ENCODE results near the gene RAB34. TPM values are rescaled to one million over a fixed set of nuclear protein-coding genes. Genes with fewer than 3 reads are reported as not detected.

RAB34 gene
- total RNA-seq, 2 experiments from 2014 or later, result 10.0 to 12.7 TPM

GRCh38 chr17:28716740-28717577 is 709 bp downstream of the RAB34 start:
- ATAC-seq, result no peak
- H3K27ac Mint-ChIP-seq, result no peak overlapping the region
- H3K4me1 Mint-ChIP-seq (ENCODE audit: low read depth), result peaks cover 38% of the 10 kb centered on the region
- ChIA-PET CTCF (interaction anchor here (0.8 to 2.6 kb wide), 4 partner anchors 10 to 104 kb away, joined by 3 to 9 read pairs (median 4); partner anchors contain the start of gene TLCD1), POLR2A (interaction anchor here (1.3 to 1.5 kb wide), 2 partner anchors 55 to 68 kb away, joined by 4 to 5 read pairs; partner anchors contain the start of genes SDF2 and SUPT6H)
- H3K9me3 Mint-ChIP-seq (ENCODE audit: insufficient read depth), result no peaks in the 10 kb centered on the region
- peaks cover 18% of the 10 kb centered on the region for H3K27me3 Mint-ChIP-seq (ENCODE audit: low read depth)
- peaks cover 22% of the 10 kb centered on the region for H3K36me3 Mint-ChIP-seq (ENCODE audit: low read depth)
- DNase-seq, result no peak
- peak overlapping the region; percentile 55 for H3K4me3 Mint-ChIP-seq

GRCh38 chr17:28715217-28715616 is 2.5 kb downstream of the RAB34 start:
- H3K4me1 Mint-ChIP-seq (ENCODE audit: low read depth), result peaks cover 33% of the 10 kb centered on the region
- H3K9me3 Mint-ChIP-seq (ENCODE audit: insufficient read depth), result no peaks in the 10 kb centered on the region
- H3K36me3 Mint-ChIP-seq (ENCODE audit: low read depth), result peaks cover 5% of the 10 kb centered on the region
- no peak overlapping the region for H3K4me3 Mint-ChIP-seq
- ATAC-seq (no peak), DNase-seq (no peak)
- H3K27ac Mint-ChIP-seq, result no peak overlapping the region
- peaks cover 18% of the 10 kb centered on the region for H3K27me3 Mint-ChIP-seq (ENCODE audit: low read depth)
- POLR2A ChIA-PET, result interaction anchor here (1.1 kb wide), 1 partner anchor 11 kb away, joined by 3 read pairs; the partner anchor contains the start of gene TLCD1
- CTCF ChIA-PET, result interaction anchor here (1.2 to 2.6 kb wide), 3 partner anchors 11 to 70 kb away, joined by 3 to 9 read pairs (median 4); partner anchors contain the start of genes BLTP2 and TLCD1

GRCh38 chr17:28714281-28714680 is 3.4 kb downstream of the RAB34 start:
- H3K4me3 Mint-ChIP-seq, result no peak overlapping the region

GRCh38 chr17:28712705-28713415 is 4.8 kb downstream of the RAB34 start:
- ChIA-PET CTCF (interaction anchor here (2.9 to 4.4 kb wide), 3 partner anchors 14 to 50 kb away, joined by 9 to 26 read pairs (median 13); partner anchors contain the start of gene TLCD1), POLR2A (interaction anchor here (1.0 to 2.8 kb wide), 4 partner anchors 7 to 180 kb away, joined by 3 to 22 read pairs (median 6); partner anchors contain the start of genes NEK8 and RPL23A)
- ATAC-seq (no peak), DNase-seq (no peak)
- H3K27ac Mint-ChIP-seq, result peak overlapping the region; percentile 98
- H3K4me1 Mint-ChIP-seq (ENCODE audit: low read depth), result peaks cover 21% of the 10 kb centered on the region
- H3K27me3 Mint-ChIP-seq (ENCODE audit: low read depth), result peaks cover 10% of the 10 kb centered on the region
- no peaks in the 10 kb centered on the region for H3K9me3 Mint-ChIP-seq (ENCODE audit: insufficient read depth)
- H3K36me3 Mint-ChIP-seq (ENCODE audit: low read depth), result no peaks in the 10 kb centered on the region
- H3K4me3 Mint-ChIP-seq, result peak overlapping the region; percentile 86

More at GRCh38 chr17:28714281-28714680, 3.4 kb downstream of the RAB34 start:
- no peak for ATAC-seq
- DNase-seq, result no peak
- POLR2A ChIA-PET, result no interaction called here
- Mint-ChIP-seq H3K36me3 (ENCODE audit: low read depth) (no peaks in the 10 kb centered on the region), H3K27me3 (ENCODE audit: low read depth) (peaks cover 18% of the 10 kb centered on the region), H3K9me3 (ENCODE audit: insufficient read depth) (no peaks in the 10 kb centered on the region), H3K27ac (no peak overlapping the region), H3K4me1 (ENCODE audit: low read depth) (peaks cover 32% of the 10 kb centered on the region)
- CTCF ChIA-PET, result interaction anchor here (0.6 to 1.6 kb wide), 2 partner anchors 13 to 69 kb away, joined by 3 read pairs; partner anchors contain the start of gene BLTP2

GRCh38 chr17:28712032-28712704 is 5.5 kb downstream of the RAB34 start:
- CTCF ChIA-PET, result interaction anchor here (1.4 to 4.4 kb wide), 8 partner anchors 9 to 241 kb away, joined by 3 to 26 read pairs (median 10); partner anchors contain the start of genes PHF12, RPL23A and TLCD1
- no peaks in the 10 kb centered on the region for H3K9me3 Mint-ChIP-seq (ENCODE audit: insufficient read depth)
- peaks cover 9% of the 10 kb centered on the region for H3K27me3 Mint-ChIP-seq (ENCODE audit: low read depth)
- DNase-seq (peak; percentile 73), ATAC-seq (peak; percentile 49)
- peak overlapping the region; percentile 86 for H3K4me3 Mint-ChIP-seq
- peak overlapping the region; percentile 98 for H3K27ac Mint-ChIP-seq
- peaks cover 4% of the 10 kb centered on the region for H3K36me3 Mint-ChIP-seq (ENCODE audit: low read depth)
- peaks cover 20% of the 10 kb centered on the region for H3K4me1 Mint-ChIP-seq (ENCODE audit: low read depth)
- POLR2A ChIA-PET, result interaction anchor here (0.7 to 2.8 kb wide), 9 partner anchors 8 to 181 kb away, joined by 3 to 22 read pairs (median 4); partner anchors contain the start of genes NEK8, RPL23A, SDF2 and SUPT6H

- peaks cover 5% of the 10 kb centered on the region for H3K36me3 Mint-ChIP-seq (ENCODE audit: low read depth)
- CTCF ChIA-PET, result interaction anchor here (0.6 to 4.4 kb wide), 11 partner anchors 9 to 242 kb away, joined by 3 to 26 read pairs (median 7); partner anchors contain the start of genes BLTP2, PHF12, RPL23A and TLCD1
- ATAC-seq (peak; percentile 54), DNase-seq (peak; percentile 53)
- peak within 1 kb of the TSS; percentile 98 for H3K27ac Mint-ChIP-seq
- peaks cover 20% of the 10 kb centered on the region for H3K4me1 Mint-ChIP-seq (ENCODE audit: low read depth)
- H3K4me3 Mint-ChIP-seq, result peak within 1 kb of the TSS; percentile 86
- POLR2A ChIA-PET, result interaction anchor here (0.7 to 2.8 kb wide), 11 partner anchors 8 to 181 kb away, joined by 3 to 22 read pairs (median 4); partner anchors contain the start of genes BLTP2, NEK8, PIGS and RPL23A
- H3K27me3 Mint-ChIP-seq (ENCODE audit: low read depth), result peaks cover 9% of the 10 kb centered on the region
- no peaks in the 10 kb centered on the region for H3K9me3 Mint-ChIP-seq (ENCODE audit: insufficient read depth)
Observed at GRCh38 chr17:28711723-28712031, 6.0 kb downstream of the RAB34 start, which contains the start of gene PROCA1. TSS of gene PROCA1 (minus strand) at chr17:28711888. CDS start at chr17:28711660, 228 bp downstream.

GRCh38 chr17:28710861-28711722 is 6.6 kb downstream of the RAB34 start:
- peaks cover 9% of the 10 kb centered on the region for H3K36me3 Mint-ChIP-seq (ENCODE audit: low read depth)
- ChIA-PET CTCF (interaction anchor here (0.6 to 4.4 kb wide), 12 partner anchors 9 to 373 kb away, joined by 3 to 26 read pairs (median 6); partner anchors contain the start of genes BLTP2, PHF12, RPL23A and TLCD1), POLR2A (interaction anchor here (0.6 to 2.8 kb wide), 11 partner anchors 9 to 257 kb away, joined by 3 to 22 read pairs (median 4); partner anchors contain the start of genes BLTP2, NEK8, PIGS and RPL23A)
- DNase-seq, result peak; percentile 91
- ATAC-seq, result peak; percentile 91
- no peaks in the 10 kb centered on the region for H3K9me3 Mint-ChIP-seq (ENCODE audit: insufficient read depth)
- peaks cover 20% of the 10 kb centered on the region for H3K4me1 Mint-ChIP-seq (ENCODE audit: low read depth)
- H3K4me3 Mint-ChIP-seq, result peak overlapping the region; percentile 86
- peaks cover 9% of the 10 kb centered on the region for H3K27me3 Mint-ChIP-seq (ENCODE audit: low read depth)
- peak overlapping the region; percentile 98 for H3K27ac Mint-ChIP-seq

GRCh38 chr17:28707339-28707720 is 10.3 kb downstream of the RAB34 start:
- DNase-seq, result no peak
- no peak for ATAC-seq
- peak overlapping the region; percentile 37 for H3K27ac Mint-ChIP-seq
- no peak overlapping the region for H3K4me3 Mint-ChIP-seq
- H3K36me3 Mint-ChIP-seq (ENCODE audit: low read depth), result peaks cover 25% of the 10 kb centered on the region
- H3K9me3 Mint-ChIP-seq (ENCODE audit: insufficient read depth), result no peaks in the 10 kb centered on the region
- POLR2A ChIA-PET, result no interaction called here
- H3K27me3 Mint-ChIP-seq (ENCODE audit: low read depth), result no peaks in the 10 kb centered on the region
- CTCF ChIA-PET, result interaction anchor here (1.4 kb wide), 1 partner anchor 19 kb away, joined by 5 read pairs; the partner anchor contains the start of gene TLCD1
- peaks cover 15% of the 10 kb centered on the region for H3K4me1 Mint-ChIP-seq (ENCODE audit: low read depth)

GRCh38 chr17:28706471-28707338 is 11.0 kb downstream of the RAB34 start:
- Mint-ChIP-seq H3K4me3 (no peak overlapping the region), H3K27me3 (ENCODE audit: low read depth) (no peaks in the 10 kb centered on the region), H3K9me3 (ENCODE audit: insufficient read depth) (no peaks in the 10 kb centered on the region), H3K4me1 (ENCODE audit: low read depth) (peaks cover 9% of the 10 kb centered on the region), H3K27ac (peak overlapping the region; percentile 37), H3K36me3 (ENCODE audit: low read depth) (peaks cover 30% of the 10 kb centered on the region)
- ATAC-seq, result no peak
- CTCF ChIA-PET, result interaction anchor here (1.1 to 1.4 kb wide), 2 partner anchors 20 to 60 kb away, joined by 3 to 5 read pairs; partner anchors contain the start of gene TLCD1
- POLR2A ChIA-PET, result no interaction called here
- no peak for DNase-seq

All from activated CD8-positive, alpha-beta T cell treated with anti-CD3 and anti-CD28 coated beads, Interleukin-2, amount 10 ng/mL, durations not matched to agents 7 days and 5 days (primary cell).